ENCODE data around the gene TPX2.

The TPX2 gene

GRCh38 chr20:31844737-31845299, 105.7 kb downstream of the TPX2 start:
- WGBS = 94% methylated on average over 28 of the region's 28 CpGs
- Histone ChIP-seq H3K18ac (ENCODE audit: low read depth in 1 of 2, low read length in 2 of 2) (peak overlapping the region in 1 of 2 experiments; percentile 1), H3K4me1 (ENCODE audit: control insufficient read depth, insufficient read depth, low read depth, low read length) (peaks cover 56% of the 10 kb centered on the region), H3K14ac (ENCODE audit: low read length in 2 of 2) (peak overlapping the region in 1 of 2 experiments; percentile 63), H4K91ac (ENCODE audit: low read length) (peak overlapping the region; percentile 14), H2AFZ (ENCODE audit: low read depth, low read length) (no peak overlapping the region), H3K36me3 (ENCODE audit: control insufficient read depth in 1 of 2, insufficient read depth in 2 of 2, low read depth in 1 of 2, low read length in 2 of 2) (peaks cover 0 to 3% of the 10 kb centered on the region in 2 experiments), H2BK5ac (ENCODE audit: low read depth, low read length, poor library complexity, severe bottlenecking) (no peak overlapping the region), H3K27ac (ENCODE audit: low read length, poor library complexity, severe bottlenecking) (no peak overlapping the region), H3K27me3 (ENCODE audit: control insufficient read depth in 1 of 2, insufficient read depth in 1 of 2, low read length in 2 of 2) (peaks cover 31 to 73% of the 10 kb centered on the region in 2 experiments), H3K9me3 (ENCODE audit: control insufficient read depth, low read length) (no peaks in the 10 kb centered on the region), H2BK120ac (ENCODE audit: low read depth, low read length) (no peak overlapping the region), H4K8ac (ENCODE audit: low read length) (no peak overlapping the region), H2AK5ac (ENCODE audit: low read length, severe bottlenecking) (peak overlapping the region; percentile 28), H3K79me1 (replicated peaks; ENCODE audit: low read length, poor library complexity, severe bottlenecking) (no peaks in the 10 kb centered on the region), H3K9ac (ENCODE audit: low read length) (no peak overlapping the region), H2BK12ac (ENCODE audit: low read length in 2 of 2) (peak overlapping the region in 1 of 2 experiments; percentile 19), H3K4ac (ENCODE audit: low read depth in 1 of 2, low read length in 2 of 2) (no peak overlapping the region), H3K23ac (ENCODE audit: low read length in 2 of 2) (no peak overlapping the region), H3K4me2 (ENCODE audit: low read length, poor library complexity, severe bottlenecking) (no peak overlapping the region), H2BK15ac (ENCODE audit: low read depth, poor library complexity, severe bottlenecking) (no peak overlapping the region), H3K4me3 (ENCODE audit: insufficient read depth in 1 of 2, low read depth in 1 of 2, low read length in 2 of 2) (peak overlapping the region in 1 of 2 experiments; percentile 1)
- no peak for DNase-seq

GRCh38 chr20:31845300-31845863, 106.3 kb downstream of the TPX2 start, which contains the start of gene FOXS1:
FOXS1 (minus strand) TSS chr20:31845604; CDS start chr20:31845542, 62 bp downstream.
- H2AK5ac ChIP-seq (ENCODE audit: low read length, severe bottlenecking) = peak within 1 kb of the TSS; percentile 60
- H2BK12ac ChIP-seq (ENCODE audit: low read length in 2 of 2) = peak within 1 kb of the TSS in 1 of 2 experiments; percentile 19
- H3K4me3 ChIP-seq (ENCODE audit: insufficient read depth in 1 of 2, low read depth in 1 of 2, low read length in 2 of 2) = peak within 1 kb of the TSS in 1 of 2 experiments; percentile 1
- H3K27me3 ChIP-seq (ENCODE audit: control insufficient read depth in 1 of 2, insufficient read depth in 1 of 2, low read length in 2 of 2) = peaks cover 36 to 74% of the 10 kb centered on the region in 2 experiments
- no peak for DNase-seq
- H3K4me2 ChIP-seq (ENCODE audit: low read length, poor library complexity, severe bottlenecking) = peak within 1 kb of the TSS; percentile 5
- H3K4ac ChIP-seq (ENCODE audit: low read depth in 1 of 2, low read length in 2 of 2) = no peak within 1 kb of the TSS
- no peak within 1 kb of the TSS for H3K23ac ChIP-seq (ENCODE audit: low read length in 2 of 2)
- H3K18ac ChIP-seq (ENCODE audit: low read depth in 1 of 2, low read length in 2 of 2) = peak within 1 kb of the TSS in 1 of 2 experiments; percentile 1
- H4K91ac ChIP-seq (ENCODE audit: low read length) = peak within 1 kb of the TSS; percentile 30
- H3K27ac ChIP-seq (ENCODE audit: low read length, poor library complexity, severe bottlenecking) = no peak within 1 kb of the TSS
- H4K8ac ChIP-seq (ENCODE audit: low read length) = no peak within 1 kb of the TSS
- no peaks in the 10 kb centered on the region for H3K9me3 ChIP-seq (ENCODE audit: control insufficient read depth, low read length)
- H2AFZ ChIP-seq (ENCODE audit: low read depth, low read length) = no peak within 1 kb of the TSS
- H3K79me1 ChIP-seq (replicated peaks; ENCODE audit: low read length, poor library complexity, severe bottlenecking) = no peaks in the 10 kb centered on the region
- 73% methylated on average over 20 of the region's 21 CpGs for WGBS
- peaks cover 55% of the 10 kb centered on the region for H3K4me1 ChIP-seq (ENCODE audit: control insufficient read depth, insufficient read depth, low read depth, low read length)
- H2BK120ac ChIP-seq (ENCODE audit: low read depth, low read length) = no peak within 1 kb of the TSS
- H3K9ac ChIP-seq (ENCODE audit: low read length) = no peak within 1 kb of the TSS
- H3K36me3 ChIP-seq (ENCODE audit: control insufficient read depth in 1 of 2, insufficient read depth in 2 of 2, low read depth in 1 of 2, low read length in 2 of 2) = peaks cover 0 to 3% of the 10 kb centered on the region in 2 experiments
- peak within 1 kb of the TSS in 1 of 2 experiments; percentile 63 for H3K14ac ChIP-seq (ENCODE audit: low read length in 2 of 2)
- H2BK15ac ChIP-seq (ENCODE audit: low read depth, poor library complexity, severe bottlenecking) = no peak within 1 kb of the TSS
- H2BK5ac ChIP-seq (ENCODE audit: low read depth, low read length, poor library complexity, severe bottlenecking) = no peak within 1 kb of the TSS

- no peak overlapping the region for H2BK15ac ChIP-seq (ENCODE audit: low read depth, poor library complexity, severe bottlenecking)
- no peak overlapping the region for H2BK5ac ChIP-seq (ENCODE audit: low read depth, low read length, poor library complexity, severe bottlenecking)
- no peak overlapping the region for H3K4me2 ChIP-seq (ENCODE audit: low read length, poor library complexity, severe bottlenecking)
- no peak overlapping the region for H3K14ac ChIP-seq (ENCODE audit: low read length in 2 of 2)
- H3K27ac ChIP-seq (ENCODE audit: low read length, poor library complexity, severe bottlenecking) = no peak overlapping the region
- H3K79me1 ChIP-seq (replicated peaks; ENCODE audit: low read length, poor library complexity, severe bottlenecking) = no peaks in the 10 kb centered on the region
- H2AK5ac ChIP-seq (ENCODE audit: low read length, severe bottlenecking) = no peak overlapping the region
- H3K18ac ChIP-seq (ENCODE audit: low read depth in 1 of 2, low read length in 2 of 2) = no peak overlapping the region
- H3K4me3 ChIP-seq (ENCODE audit: insufficient read depth in 1 of 2, low read depth in 1 of 2, low read length in 2 of 2) = no peak overlapping the region
- H3K27me3 ChIP-seq (ENCODE audit: control insufficient read depth in 1 of 2, insufficient read depth in 1 of 2, low read length in 2 of 2) = peaks cover 50 to 84% of the 10 kb centered on the region in 2 experiments
- WGBS = 57% methylated on average over 3 of the region's 3 CpGs
- H3K9ac ChIP-seq (ENCODE audit: low read length) = no peak overlapping the region
- no peak overlapping the region for H3K23ac ChIP-seq (ENCODE audit: low read length in 2 of 2)
- H3K4me1 ChIP-seq (ENCODE audit: control insufficient read depth, insufficient read depth, low read depth, low read length) = peaks cover 44% of the 10 kb centered on the region
- peaks cover 0 to 3% of the 10 kb centered on the region in 2 experiments for H3K36me3 ChIP-seq (ENCODE audit: control insufficient read depth in 1 of 2, insufficient read depth in 2 of 2, low read depth in 1 of 2, low read length in 2 of 2)
- H2BK120ac ChIP-seq (ENCODE audit: low read depth, low read length) = no peak overlapping the region
- no peaks in the 10 kb centered on the region for H3K9me3 ChIP-seq (ENCODE audit: control insufficient read depth, low read length)
- no peak overlapping the region for H4K8ac ChIP-seq (ENCODE audit: low read length)
- H2BK12ac ChIP-seq (ENCODE audit: low read length in 2 of 2) = no peak overlapping the region
- no peak overlapping the region for H4K91ac ChIP-seq (ENCODE audit: low read length)
- DNase-seq = no peak
- H3K4ac ChIP-seq (ENCODE audit: low read depth in 1 of 2, low read length in 2 of 2) = no peak overlapping the region
- no peak overlapping the region for H2AFZ ChIP-seq (ENCODE audit: low read depth, low read length)
Measured at GRCh38 chr20:31846793-31847138, 107.7 kb downstream of the TPX2 start.

- Histone ChIP-seq H3K27me3 (ENCODE audit: control insufficient read depth in 1 of 2, insufficient read depth in 1 of 2, low read length in 2 of 2) (peaks cover 56 to 79% of the 10 kb centered on the region in 2 experiments), H2BK12ac (ENCODE audit: low read length in 2 of 2) (no peak overlapping the region), H3K4me2 (ENCODE audit: low read length, poor library complexity, severe bottlenecking) (no peak overlapping the region), H2BK120ac (ENCODE audit: low read depth, low read length) (no peak overlapping the region), H3K14ac (ENCODE audit: low read length in 2 of 2) (no peak overlapping the region), H4K91ac (ENCODE audit: low read length) (no peak overlapping the region), H3K36me3 (ENCODE audit: control insufficient read depth in 1 of 2, insufficient read depth in 2 of 2, low read depth in 1 of 2, low read length in 2 of 2) (peaks cover 0 to 3% of the 10 kb centered on the region in 2 experiments), H2BK5ac (ENCODE audit: low read depth, low read length, poor library complexity, severe bottlenecking) (no peak overlapping the region), H3K4ac (ENCODE audit: low read depth in 1 of 2, low read length in 2 of 2) (no peak overlapping the region), H4K8ac (ENCODE audit: low read length) (no peak overlapping the region), H2BK15ac (ENCODE audit: low read depth, poor library complexity, severe bottlenecking) (no peak overlapping the region), H3K4me3 (ENCODE audit: insufficient read depth in 1 of 2, low read depth in 1 of 2, low read length in 2 of 2) (no peak overlapping the region), H3K9ac (ENCODE audit: low read length) (no peak overlapping the region), H3K18ac (ENCODE audit: low read depth in 1 of 2, low read length in 2 of 2) (no peak overlapping the region), H2AFZ (ENCODE audit: low read depth, low read length) (no peak overlapping the region), H3K9me3 (ENCODE audit: control insufficient read depth, low read length) (no peaks in the 10 kb centered on the region), H3K23ac (ENCODE audit: low read length in 2 of 2) (no peak overlapping the region), H2AK5ac (ENCODE audit: low read length, severe bottlenecking) (no peak overlapping the region), H3K4me1 (ENCODE audit: control insufficient read depth, insufficient read depth, low read depth, low read length) (peaks cover 28% of the 10 kb centered on the region), H3K27ac (ENCODE audit: low read length, poor library complexity, severe bottlenecking) (no peak overlapping the region), H3K79me1 (replicated peaks; ENCODE audit: low read length, poor library complexity, severe bottlenecking) (no peaks in the 10 kb centered on the region)
- WGBS = 88% methylated on average over 27 of the region's 32 CpGs
- DNase-seq = no peak
Measured at GRCh38 chr20:31848088-31848999, 109.3 kb downstream of the TPX2 start.

All from mesenchymal stem cell (in vitro differentiated cells and primary cell).